DMS153 (cell line): ENCODE measurements around the gene SLC6A9.

Source experiments
- DNase-seq: peaks from one replicate; lab custom pipeline; 2025; lab: John Stamatoyannopoulos, UW

The SLC6A9 gene

DNA sequence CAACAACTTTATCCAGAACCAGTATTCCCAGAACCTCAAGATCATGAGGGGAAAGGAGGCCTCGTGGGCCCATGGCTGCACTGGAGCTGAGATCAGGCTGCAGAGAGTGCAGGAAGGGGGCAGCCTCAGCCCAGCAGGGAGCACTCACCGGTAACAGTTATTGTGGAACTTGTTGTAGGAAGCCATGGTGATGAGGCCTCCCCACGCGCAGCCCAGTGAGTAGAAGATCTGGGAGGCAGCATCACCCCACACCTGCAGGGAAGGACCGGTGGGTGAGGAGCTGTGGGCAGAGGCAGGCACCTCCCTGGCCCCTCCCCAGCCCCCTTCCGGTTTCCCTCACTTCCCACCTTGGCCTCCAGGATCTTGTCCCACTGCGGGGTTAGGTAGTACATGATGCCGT, 29.1 kb downstream of the SLC6A9 start:
- no peak for DNase-seq

DNA sequence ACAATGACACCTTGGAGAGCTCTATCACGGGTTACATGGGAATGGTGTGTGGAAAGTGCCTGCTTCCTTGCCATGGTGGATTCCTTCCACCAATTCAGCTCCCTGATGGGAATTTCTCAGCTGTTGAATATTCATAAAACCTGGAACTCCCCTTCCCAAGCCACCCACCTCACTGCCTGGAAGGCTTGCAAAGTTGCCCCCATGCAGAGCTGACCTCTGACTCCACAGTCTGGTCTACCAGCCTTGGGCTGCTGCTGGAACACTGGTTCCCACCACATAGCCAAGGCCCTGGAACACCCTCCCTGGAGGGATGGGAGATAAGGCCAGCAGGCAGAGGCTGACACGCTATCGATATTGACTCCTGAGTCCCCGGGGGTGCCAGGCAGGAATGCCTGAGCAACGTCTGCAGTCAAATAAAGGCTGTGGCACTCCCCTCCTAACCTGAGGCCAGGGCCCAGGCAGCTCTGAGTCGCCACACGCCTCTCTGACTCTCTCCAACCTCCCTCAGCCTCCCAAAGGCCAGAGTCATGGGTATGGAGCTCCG, 31.1 kb downstream of the SLC6A9 start:
- DNase-seq: no peak

GRCh38 chr1:43999455-43999854, 31.8 kb downstream of the SLC6A9 start:
- no peak for DNase-seq

- no peak for DNase-seq
Measured at GRCh38 chr1:43998000-43998378, 33.3 kb downstream of the SLC6A9 start.

DNA sequence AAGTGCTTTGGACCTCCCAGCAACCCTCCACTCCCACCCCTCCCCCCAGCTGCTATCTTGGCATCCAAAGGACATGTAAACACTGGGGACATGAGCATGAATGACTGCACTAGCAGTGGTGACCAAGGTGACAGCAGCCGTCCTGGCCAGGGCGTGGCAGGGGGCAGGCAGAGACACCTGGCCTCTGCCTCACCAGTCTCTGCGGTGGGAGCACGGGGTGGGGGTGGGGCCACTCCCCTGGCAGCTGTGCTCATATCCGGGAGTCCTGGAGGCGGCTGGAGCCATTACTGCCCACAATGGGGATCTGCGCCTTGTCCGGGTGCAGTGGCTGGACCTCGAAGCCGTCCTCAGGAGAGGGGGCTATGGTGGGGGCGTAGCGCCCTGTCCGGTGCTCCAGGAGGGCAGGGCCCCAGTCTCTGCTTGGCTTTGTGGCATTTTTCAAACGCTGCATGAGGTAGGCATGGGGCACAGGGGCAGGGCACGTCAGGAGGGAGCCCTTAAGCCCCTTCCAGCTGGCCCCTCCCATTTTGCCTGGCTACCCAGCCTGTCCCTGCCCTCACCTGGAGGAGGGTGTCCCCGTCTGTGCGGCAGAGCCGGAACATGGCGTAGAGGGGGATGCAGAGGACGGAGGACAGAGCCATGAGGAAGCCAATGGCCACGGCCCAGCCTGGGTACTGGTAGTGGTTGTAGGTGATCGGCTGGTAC, 33.8 kb downstream of the SLC6A9 start:
- DNase-seq: peak; percentile 91

DNA sequence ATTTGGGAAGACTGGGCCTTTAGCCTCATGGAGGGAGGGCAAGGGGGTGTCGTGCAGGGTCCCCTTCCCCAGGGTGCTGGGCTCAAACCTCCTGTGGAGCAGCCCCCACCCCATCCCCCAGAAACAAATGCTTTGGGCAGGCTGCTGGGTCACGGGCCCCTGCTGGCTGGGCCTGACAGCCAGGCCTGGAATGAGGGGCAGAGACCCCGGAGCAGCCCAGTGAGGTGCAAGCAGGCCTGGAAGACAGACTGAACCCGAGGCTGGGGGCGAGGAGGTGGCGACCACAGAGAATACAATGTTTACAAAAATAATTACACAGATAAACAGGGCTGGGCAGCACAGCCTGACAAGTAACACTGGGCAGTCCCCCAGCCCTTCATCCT, 34.5 kb downstream of the SLC6A9 start:
- no peak for DNase-seq

GRCh38 chr1:43995984-43996732, 35.1 kb downstream of the SLC6A9 start:
- no peak for DNase-seq

DNA sequence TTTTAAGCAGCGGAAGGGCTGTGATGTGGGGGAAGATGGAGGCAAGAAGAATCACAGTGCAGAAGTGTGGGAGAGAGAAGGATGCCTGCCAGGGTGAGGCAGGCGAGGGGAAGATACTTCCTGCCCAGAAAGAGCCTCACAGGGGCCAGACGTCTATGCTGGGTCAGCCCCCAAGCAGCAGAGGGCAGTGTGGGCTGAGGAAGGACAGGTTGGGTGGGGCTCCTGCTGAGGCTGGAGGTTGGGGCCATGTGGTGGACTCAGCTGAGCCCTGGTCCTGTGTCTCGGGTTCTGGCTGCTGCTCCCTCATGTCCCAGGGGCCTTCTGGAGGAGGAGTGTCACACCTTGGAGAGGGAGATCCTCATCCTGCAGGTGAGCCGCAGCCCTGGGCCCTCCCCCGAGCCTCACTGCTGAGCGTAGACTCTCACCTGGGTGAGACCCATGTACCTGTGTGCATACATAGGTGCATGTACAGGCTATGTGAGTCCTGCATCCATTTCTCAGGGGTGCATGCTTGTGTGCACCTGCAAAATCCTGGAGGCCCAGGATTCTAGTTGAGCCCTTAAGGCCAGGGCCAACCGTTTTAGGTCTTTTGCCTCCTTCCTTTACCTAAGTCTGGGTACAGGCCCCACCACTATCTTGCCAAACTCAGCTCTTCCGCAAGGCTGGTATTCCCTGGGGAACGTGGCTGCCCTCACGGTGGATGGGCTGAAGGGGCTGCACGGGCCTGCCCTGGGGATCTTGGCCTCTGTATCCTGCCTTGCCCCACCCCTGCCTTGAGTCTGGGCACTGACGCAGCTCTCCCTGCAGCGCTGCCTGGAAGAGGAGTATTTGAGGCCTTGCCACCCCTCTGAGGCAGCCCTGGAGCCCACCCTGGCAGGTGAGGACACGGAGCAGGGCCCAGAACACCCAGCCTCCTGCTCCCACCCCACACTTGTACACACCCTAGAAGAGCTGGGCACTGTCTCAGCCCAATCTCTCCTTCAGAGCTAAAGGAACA, 36.2 kb downstream of the SLC6A9 start:
- DNase-seq: peak; percentile 16

DNA sequence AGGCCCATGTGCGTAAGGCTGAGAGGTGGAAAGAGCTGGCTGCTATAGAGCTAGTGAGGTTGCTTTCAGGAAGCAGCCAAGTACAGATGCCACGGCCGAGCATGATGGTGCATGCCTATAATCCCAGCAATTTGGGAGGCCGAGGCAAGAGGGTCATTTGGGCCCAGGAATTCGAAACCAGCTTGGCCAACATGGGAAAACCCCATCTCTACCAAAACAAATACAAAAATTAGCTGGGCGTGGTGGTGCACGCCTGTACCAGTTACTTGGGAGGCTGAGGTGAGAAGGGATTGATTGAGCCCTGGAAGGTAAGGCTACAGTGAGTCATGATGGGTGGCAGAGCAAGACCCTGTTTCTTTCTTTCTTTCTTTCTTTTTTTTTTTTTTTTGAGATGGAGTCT, 37.2 kb downstream of the SLC6A9 start:
- no peak for DNase-seq

DNA sequence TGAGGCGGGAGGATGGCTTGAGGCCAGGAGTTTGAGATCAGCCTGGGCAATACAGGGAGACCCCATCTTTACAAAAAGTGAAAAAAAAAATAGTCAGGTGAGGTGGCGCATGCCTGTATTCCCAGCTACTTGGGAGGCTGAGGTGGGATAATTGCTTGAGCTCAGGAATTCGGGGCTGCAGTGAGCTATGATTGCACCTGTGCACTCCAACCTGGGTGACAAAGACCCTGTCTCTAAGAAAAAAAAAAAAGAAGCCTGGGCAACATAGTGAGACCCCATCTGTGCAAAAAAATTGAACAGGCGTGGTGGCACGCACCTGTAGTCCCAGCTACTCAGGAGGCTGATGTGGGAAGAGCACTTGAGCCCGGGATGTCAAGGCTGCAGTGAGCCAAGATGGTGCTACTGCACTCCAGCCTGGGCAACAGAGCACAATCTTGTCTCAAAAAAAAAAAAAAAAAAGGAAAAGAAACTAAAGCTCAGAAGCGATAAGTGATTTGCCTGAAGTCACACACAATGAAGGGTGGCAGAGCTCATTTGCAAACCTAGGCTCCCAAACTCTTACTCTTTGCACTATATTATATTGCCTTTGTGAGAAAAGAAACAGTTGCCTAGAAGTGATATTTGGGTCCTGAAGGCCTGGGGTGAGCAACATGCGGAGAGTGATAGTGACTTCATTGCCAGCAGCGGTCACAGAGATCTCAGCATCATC, 37.9 kb downstream of the SLC6A9 start:
- DNase-seq: no peak

DNA sequence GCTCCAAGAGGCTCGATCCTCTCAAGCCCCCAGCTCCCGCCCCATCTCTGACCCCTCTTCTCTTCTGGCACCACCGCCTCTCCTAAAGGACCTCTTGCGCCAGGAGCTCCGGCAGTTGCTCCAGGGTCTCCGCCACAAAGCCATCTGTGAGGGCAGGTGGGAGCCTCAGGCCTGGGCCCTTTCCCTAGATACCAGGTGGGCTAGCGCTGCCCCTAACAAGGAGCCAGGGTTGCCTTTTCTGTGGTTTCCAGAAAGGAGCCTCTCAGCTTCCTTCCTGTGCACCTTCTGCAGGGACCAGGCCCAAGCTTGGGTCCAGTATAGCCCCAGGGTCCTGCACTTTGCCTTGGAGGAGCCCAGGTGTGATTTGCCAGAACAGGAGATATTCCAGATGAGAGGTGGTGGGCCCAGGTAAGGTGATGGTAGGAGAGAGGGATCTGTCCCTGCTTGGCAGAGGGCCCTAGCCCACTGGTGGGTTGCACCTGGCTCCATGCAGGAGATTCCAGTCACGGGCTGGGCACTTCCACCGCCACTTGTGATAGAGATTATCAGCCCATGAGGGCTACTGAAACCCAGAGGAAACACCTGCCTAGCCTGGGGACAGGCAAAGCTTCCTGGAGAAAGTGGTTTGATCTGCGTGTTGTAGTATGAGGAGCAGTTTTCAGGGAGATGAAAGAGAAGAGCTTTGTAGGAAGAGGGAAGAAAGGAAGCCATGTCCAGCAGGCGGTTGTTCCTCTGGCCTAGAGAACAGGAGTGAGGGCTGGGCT, 38.8 kb downstream of the SLC6A9 start:
- DNase-seq: no peak

DNA sequence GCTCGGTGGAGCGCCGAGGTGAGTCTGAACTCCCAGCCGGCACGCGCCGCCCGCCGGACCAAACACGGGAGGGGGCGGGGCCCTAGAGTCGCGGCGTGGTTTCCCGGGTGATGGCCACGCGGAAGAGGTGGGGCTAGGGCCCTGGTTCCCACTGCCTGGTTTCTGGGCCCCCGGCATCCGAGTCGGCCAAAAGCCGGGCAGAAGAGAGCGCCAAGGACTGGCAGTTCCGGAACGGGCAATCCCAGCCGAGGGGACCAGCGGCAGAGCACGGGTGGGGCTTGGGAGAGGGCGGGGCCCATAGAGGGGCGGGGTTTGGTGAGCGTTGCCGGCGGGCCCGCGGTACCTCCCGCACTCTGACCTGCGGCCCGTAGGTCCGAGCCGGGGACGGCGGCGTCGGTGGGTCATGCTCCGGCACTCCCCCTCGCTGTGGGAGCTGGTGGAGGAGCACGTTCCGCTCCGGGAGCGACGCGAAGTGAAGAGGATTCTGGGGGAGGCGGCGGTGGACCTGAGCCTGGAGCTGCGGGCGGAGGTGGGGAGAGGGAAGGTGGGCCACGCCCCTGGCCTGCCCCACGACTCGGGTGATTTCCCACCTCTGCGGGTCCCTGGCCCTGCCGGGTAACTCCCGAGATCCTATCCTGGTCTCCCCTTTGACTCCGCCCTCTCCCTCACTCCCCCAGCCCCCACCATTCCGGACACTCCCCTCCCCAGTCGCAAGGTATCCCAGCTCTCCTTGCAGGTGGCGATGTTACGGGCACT, 39.6 kb downstream of the SLC6A9 start, which contains the start of gene CCDC24:
Gene CCDC24, plus strand, starts transcription at position 124 of the 756 bp plus-strand sequence. Its CDS starts 280 bp downstream, at position 404.
- peak; percentile 82 for DNase-seq

DNA sequence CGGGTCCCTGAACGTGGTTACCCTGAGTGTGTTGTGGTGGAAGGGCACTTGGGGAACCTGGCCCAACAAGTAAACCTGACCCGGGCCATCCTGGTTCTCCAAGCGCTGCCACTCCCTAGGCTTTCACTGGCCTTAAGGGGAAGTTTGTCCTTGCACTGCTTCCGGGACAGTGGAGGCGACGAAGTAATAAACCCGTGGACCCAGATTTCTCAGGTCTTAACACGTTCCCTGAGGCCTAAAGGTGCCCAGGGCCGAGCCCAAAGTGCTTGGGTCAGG, 40.1 kb downstream of the SLC6A9 start:
- no peak for DNase-seq

DNA sequence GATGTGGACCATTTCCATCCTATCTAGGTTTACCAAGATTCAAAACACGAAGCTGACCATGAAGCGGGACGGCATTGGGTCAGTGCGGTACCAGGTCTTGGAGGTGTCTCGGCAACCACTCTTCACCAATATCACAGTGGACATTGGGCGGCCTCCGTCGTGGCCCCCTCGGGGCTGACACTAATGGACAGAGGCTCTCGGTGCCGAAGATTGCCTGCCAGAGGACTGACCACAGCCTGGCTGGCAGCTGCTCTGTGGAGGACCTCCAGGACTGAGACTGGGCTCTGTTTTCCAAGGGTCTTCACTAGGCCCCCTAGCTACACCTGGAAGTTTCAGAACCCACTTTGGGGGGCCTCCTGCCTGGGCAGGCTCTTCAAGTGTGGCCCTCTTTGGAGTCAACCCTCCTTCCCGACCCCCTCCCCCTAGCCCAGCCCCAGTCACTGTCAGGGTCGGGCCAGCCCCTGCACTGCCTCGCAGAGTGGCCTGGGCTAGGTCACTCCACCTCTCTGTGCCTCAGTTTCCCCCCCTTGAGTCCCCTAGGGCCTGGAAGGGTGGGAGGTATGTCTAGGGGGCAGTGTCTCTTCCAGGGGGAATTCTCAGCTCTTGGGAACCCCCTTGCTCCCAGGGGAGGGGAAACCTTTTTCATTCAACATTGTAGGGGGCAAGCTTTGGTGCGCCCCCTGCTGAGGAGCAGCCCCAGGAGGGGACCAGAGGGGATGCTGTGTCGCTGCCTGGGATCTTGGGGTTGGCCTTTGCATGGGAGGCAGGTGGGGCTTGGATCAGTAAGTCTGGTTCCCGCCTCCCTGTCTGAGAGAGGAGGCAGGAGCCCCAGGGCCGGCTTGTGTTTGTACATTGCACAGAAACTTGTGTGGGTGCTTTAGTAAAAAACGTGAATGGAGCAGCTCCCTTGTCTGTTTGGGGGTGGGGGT, 40.7 kb downstream of the SLC6A9 start:
- no peak for DNase-seq

GRCh38 chr1:43987159-43987902, 43.9 kb downstream of the SLC6A9 start:
- DNase-seq: no peak

GRCh38 chr1:43986712-43987111, 44.5 kb downstream of the SLC6A9 start:
- no peak for DNase-seq

DNA sequence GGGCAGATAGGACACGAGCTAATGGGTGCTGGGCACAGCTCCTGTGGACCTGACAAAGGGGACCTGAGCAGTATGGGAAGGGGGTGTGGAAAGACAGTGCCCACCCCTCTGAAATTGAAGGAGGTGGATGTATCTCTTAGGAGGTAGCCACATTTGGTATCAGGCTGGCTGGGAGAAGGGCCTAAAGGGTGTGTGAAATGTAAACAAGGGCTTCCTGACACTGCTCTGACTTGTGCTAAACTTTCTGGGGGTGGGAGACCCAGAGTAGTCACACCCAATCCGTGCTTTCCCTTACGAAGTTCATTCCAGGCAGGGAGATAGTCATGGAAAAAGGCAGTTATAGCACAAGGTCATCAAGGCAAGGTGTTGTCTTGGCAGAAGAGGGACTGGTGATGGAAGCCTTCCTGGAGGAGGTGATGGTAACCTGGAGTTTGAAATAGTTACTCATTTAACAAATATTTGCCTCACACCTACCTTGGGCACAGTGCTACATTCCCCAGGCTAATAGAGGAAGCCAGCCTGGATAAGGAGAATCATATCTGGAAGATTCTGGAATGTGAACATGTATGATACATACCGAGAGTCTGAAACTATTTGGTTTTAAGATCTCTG, 45.2 kb downstream of the SLC6A9 start:
- no peak for DNase-seq

DNA sequence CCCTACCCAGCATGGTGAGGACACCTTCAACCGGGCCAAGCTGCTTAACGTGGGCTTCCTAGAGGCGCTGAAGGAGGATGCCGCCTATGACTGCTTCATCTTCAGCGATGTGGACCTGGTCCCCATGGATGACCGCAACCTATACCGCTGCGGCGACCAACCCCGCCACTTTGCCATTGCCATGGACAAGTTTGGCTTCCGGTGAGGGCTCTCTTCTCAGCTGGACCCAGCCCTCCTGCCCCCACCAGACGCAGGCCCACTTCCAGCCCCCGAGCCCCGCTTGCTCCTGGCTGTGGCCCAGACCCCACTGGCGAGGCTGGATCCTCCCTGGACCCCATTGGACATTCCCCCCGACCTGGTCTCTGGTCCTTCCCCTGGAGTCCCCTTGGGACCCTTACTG, 46.4 kb downstream of the SLC6A9 start:
- no peak for DNase-seq
